Esophagus muscularis mucosa (tissue), 3 donors: ENCODE data around the gene SERPINB5.

Experiments
- CTCF ChIP-seq, 3 experiments: fragments of 200-600 bp in 2 of 3; fragments of 450-650 bp in 1 of 3; sonication (generic) in 2 of 3; IDR thresholded peaks; one replicate each; pipeline ENCODE4 v1.5.1; 2017 to 2019; ENCODE audit warnings: antibody characterized with exemption in 3 of 3, mild to moderate bottlenecking in 2 of 3, moderate library complexity in 1 of 3
- POLR2A ChIP-seq: fragments of 450-650 bp; IDR thresholded peaks from one replicate; pipeline ENCODE4 v1.6.1; 2017; ENCODE audit warnings: antibody characterized with exemption, moderate library complexity, mild to moderate bottlenecking, low read depth

- TF ChIP-seq CTCF (IDR thresholded peaks at IDR 0.05) (no peak), POLR2A (no peak)
Measured at GRCh38 chr18:63528863-63529492, 52.2 kb downstream of the SERPINB5 start.
